PFSK-1 (cell line): ENCODE data around the gene CARD9.

ENCODE experiments used
- FOXP2 ChIP-seq: optimal IDR thresholded peaks from 2 replicates; pipeline ENCODE3; 2011; ENCODE audit warnings: borderline replicate concordance, control low read depth, inconsistent platforms; ENCODE audit not compliant: insufficient read depth; ENCODE audit errors: extremely low read length, extremely low read depth
- POLR2AphosphoS5 ChIP-seq: IDR thresholded peaks from 2 replicates; pipeline ENCODE4 v1.6.1; 2012; ENCODE audit warnings: low read depth, mild to moderate bottlenecking, control low read depth, low read length, moderate library complexity
- REST ChIP-seq, 2 experiments: IDR thresholded peaks; 2 replicates each; pipeline versions ENCODE4 v1.6.1 to v1.8.0; 2011 to 2012; ENCODE audit warnings: low read depth in 2 of 2, low read length in 2 of 2, control low read depth in 1 of 2, inconsistent platforms in 1 of 2, mild to moderate bottlenecking in 1 of 2, moderate library complexity in 1 of 2; ENCODE audit not compliant: insufficient read depth in 1 of 2
- SIN3A ChIP-seq: IDR thresholded peaks from 2 replicates; pipeline ENCODE4 v1.6.1; 2012; ENCODE audit warnings: mild to moderate bottlenecking, low read length, moderate library complexity, borderline replicate concordance; ENCODE audit not compliant: insufficient read depth
- TAF1 ChIP-seq: IDR thresholded peaks from 2 replicates; pipeline ENCODE4 v1.6.1; 2012; ENCODE audit warnings: low read length, control low read depth, borderline replicate concordance; ENCODE audit not compliant: insufficient read depth

DNA sequence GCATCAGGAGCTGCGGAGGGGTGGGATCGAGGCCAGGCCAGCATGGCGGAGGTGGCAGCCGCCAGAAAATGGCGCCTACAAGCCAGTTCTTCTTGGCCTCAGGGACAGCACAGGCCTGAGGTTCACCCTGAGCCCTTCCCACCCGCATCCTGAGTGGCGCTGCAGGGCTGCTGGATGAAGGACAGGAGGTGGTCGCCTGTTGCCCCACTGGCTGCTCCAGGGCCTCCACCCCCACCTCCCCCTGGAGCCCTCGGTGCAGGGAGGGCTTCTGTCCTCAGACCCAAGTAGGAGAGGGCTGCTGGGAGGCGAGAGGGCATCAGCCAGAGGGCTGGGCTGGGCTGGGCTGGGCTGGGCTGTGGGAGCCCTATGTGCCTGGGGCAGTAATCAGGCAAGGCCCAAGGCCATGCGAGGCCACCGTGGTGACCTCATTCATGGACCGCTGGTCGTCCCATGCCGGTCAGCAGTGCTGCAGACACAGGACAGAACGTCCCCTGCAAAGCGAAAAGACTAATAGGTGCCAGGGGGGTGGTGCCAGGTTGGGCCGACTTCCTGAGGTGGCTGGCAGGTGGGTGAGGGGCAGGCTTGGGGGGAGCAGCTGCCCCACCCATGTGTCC is 32.3 kb downstream of the CARD9 start:
- no peak for TF ChIP-seq TAF1
- TF ChIP-seq REST (IDR thresholded peaks at IDR 0.05; ENCODE audit: insufficient read depth in 1 of 2, low read depth in 2 of 2, low read length in 2 of 2), result no peak
- no peak for TF ChIP-seq SIN3A
- no peak for TF ChIP-seq POLR2AphosphoS5
- no peak for TF ChIP-seq FOXP2
